Measurements from ENCODE around the gene PPP2R1A. TPM values are rescaled to one million over a fixed set of nuclear protein-coding genes. Genes with fewer than 3 reads are reported as not detected.
A peak's percentile ranks its signal among the peaks of the same experiment; 100 is the strongest.

The PPP2R1A gene
- 151 and 183 TPM in 2 replicates for total RNA-seq

DNA sequence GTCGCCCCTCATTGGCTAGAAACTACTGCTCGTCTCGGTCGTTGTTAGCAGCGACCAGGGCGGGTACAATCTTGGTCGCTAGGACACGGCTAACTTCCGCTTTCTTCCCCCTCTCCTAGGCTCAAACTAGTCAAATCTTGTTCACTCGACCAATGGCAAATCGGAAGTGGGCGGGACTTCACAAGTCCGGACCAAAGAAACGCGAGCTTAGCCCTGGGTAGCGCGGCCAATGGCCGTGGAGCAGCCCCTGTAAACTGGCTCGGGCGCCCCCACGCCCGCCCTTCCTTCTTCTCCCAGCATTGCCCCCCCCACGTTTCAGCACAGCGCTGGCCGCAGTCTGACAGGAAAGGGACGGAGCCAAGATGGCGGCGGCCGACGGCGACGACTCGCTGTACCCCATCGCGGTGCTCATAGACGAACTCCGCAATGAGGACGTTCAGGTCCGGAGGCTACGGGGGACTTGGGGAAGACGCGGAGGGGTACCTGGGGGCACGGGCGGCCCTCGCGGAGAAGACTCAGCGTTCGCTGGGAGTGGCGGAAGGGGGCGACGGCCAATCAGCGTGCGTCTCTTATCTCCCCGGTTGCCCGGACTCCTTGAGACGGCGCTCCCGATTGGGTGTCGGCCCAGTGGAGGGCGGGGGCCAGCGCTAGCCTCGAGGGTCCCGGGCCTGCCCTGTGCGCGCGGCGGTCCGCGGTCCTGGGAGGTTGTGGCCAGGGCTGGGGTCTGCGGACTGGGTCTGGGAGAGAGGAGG lies at the start of gene PPP2R1A:
Gene PPP2R1A, plus strand, starts transcription at position 318 of the 752 bp plus-strand sequence. Its CDS starts 45 bp downstream, at position 363.
- Histone ChIP-seq H3K27me3 (ENCODE audit: insufficient read depth, low read length) (no peaks in the 10 kb centered on the region), H3K4me1 (ENCODE audit: insufficient read depth, low read length) (peaks cover 14% of the 10 kb centered on the region), H3K36me3 (ENCODE audit: insufficient read depth, low read length) (peaks cover 14% of the 10 kb centered on the region), H3K79me2 (ENCODE audit: insufficient read depth, low read length) (peaks cover 48% of the 10 kb centered on the region), H3K9me3 (ENCODE audit: low read depth, low read length) (no peaks in the 10 kb centered on the region), H3K4me2 (ENCODE audit: insufficient read depth, low read length) (peak within 1 kb of the TSS; percentile 84), H3K27ac (ENCODE audit: low read depth, low read length) (peak within 1 kb of the TSS; percentile 98), H2AFZ (ENCODE audit: low read length) (peak within 1 kb of the TSS; percentile 97), H3K4me3 (ENCODE audit: insufficient read depth, low read length) (peak within 1 kb of the TSS; percentile 100), H4K20me1 (ENCODE audit: insufficient read depth, low read length) (peaks cover 38% of the 10 kb centered on the region)
- DNase-seq (ENCODE audit: insufficient read length, low spot score, missing footprints), result peak; percentile 98
- TF ChIP-seq CTCF (IDR thresholded peaks at IDR 0.05; ENCODE audit: extremely low read depth, low read depth, low read length), result no peak

- H3K4me3 ChIP-seq (ENCODE audit: insufficient read depth, low read length), result no peak overlapping the region
- no peaks in the 10 kb centered on the region for H3K9me3 ChIP-seq (ENCODE audit: low read depth, low read length)
- H4K20me1 ChIP-seq (ENCODE audit: insufficient read depth, low read length), result no peaks in the 10 kb centered on the region
- no peak for DNase-seq (ENCODE audit: insufficient read length, low spot score, missing footprints)
- no peak overlapping the region for H3K27ac ChIP-seq (ENCODE audit: low read depth, low read length)
- peaks cover 6% of the 10 kb centered on the region for H3K4me1 ChIP-seq (ENCODE audit: insufficient read depth, low read length)
- no peak for TF ChIP-seq CTCF (IDR thresholded peaks at IDR 0.05; ENCODE audit: extremely low read depth, low read depth, low read length)
- H3K27me3 ChIP-seq (ENCODE audit: insufficient read depth, low read length), result no peaks in the 10 kb centered on the region
- no peak overlapping the region for H2AFZ ChIP-seq (ENCODE audit: low read length)
- no peaks in the 10 kb centered on the region for H3K36me3 ChIP-seq (ENCODE audit: insufficient read depth, low read length)
- peaks cover 25% of the 10 kb centered on the region for H3K79me2 ChIP-seq (ENCODE audit: insufficient read depth, low read length)
- no peak overlapping the region for H3K4me2 ChIP-seq (ENCODE audit: insufficient read depth, low read length)
These were observed 48.6 kb upstream of the PPP2R1A start for GRCh38 chr19:52141203-52141602.

- DNase-seq (ENCODE audit: insufficient read length, low spot score, missing footprints), result no peak
- H3K4me3 ChIP-seq (ENCODE audit: insufficient read depth, low read length), result no peak overlapping the region
- TF ChIP-seq CTCF (IDR thresholded peaks at IDR 0.05; ENCODE audit: extremely low read depth, low read depth, low read length), result no peak
- no peak overlapping the region for H3K27ac ChIP-seq (ENCODE audit: low read depth, low read length)
- H3K4me1 ChIP-seq (ENCODE audit: insufficient read depth, low read length), result peaks cover 6% of the 10 kb centered on the region
- no peaks in the 10 kb centered on the region for H3K36me3 ChIP-seq (ENCODE audit: insufficient read depth, low read length)
- no peak overlapping the region for H3K4me2 ChIP-seq (ENCODE audit: insufficient read depth, low read length)
- peaks cover 19% of the 10 kb centered on the region for H3K79me2 ChIP-seq (ENCODE audit: insufficient read depth, low read length)
- no peaks in the 10 kb centered on the region for H4K20me1 ChIP-seq (ENCODE audit: insufficient read depth, low read length)
- no peaks in the 10 kb centered on the region for H3K27me3 ChIP-seq (ENCODE audit: insufficient read depth, low read length)
- no peaks in the 10 kb centered on the region for H3K9me3 ChIP-seq (ENCODE audit: low read depth, low read length)
- no peak overlapping the region for H2AFZ ChIP-seq (ENCODE audit: low read length)
These were observed 47.8 kb upstream of the PPP2R1A start for GRCh38 chr19:52142001-52142595.

- Histone ChIP-seq H3K27ac (ENCODE audit: low read depth, low read length) (no peak overlapping the region), H3K4me2 (ENCODE audit: insufficient read depth, low read length) (no peak overlapping the region), H3K9me3 (ENCODE audit: low read depth, low read length) (peaks cover 13% of the 10 kb centered on the region), H3K36me3 (ENCODE audit: insufficient read depth, low read length) (no peaks in the 10 kb centered on the region), H3K4me3 (ENCODE audit: insufficient read depth, low read length) (no peak overlapping the region), H2AFZ (ENCODE audit: low read length) (no peak overlapping the region), H3K79me2 (ENCODE audit: insufficient read depth, low read length) (no peaks in the 10 kb centered on the region), H4K20me1 (ENCODE audit: insufficient read depth, low read length) (no peaks in the 10 kb centered on the region), H3K27me3 (ENCODE audit: insufficient read depth, low read length) (no peaks in the 10 kb centered on the region), H3K4me1 (ENCODE audit: insufficient read depth, low read length) (no peaks in the 10 kb centered on the region)
- TF ChIP-seq CTCF (IDR thresholded peaks at IDR 0.05; ENCODE audit: extremely low read depth, low read depth, low read length), result no peak
- no peak for DNase-seq (ENCODE audit: insufficient read length, low spot score, missing footprints)
These were observed 41.6 kb upstream of the PPP2R1A start for GRCh38 chr19:52148256-52148655.

Measured in osteoblast (primary cell).